CD14-positive monocyte (primary cell): Measurements from ENCODE around the gene TXNL4A. TPM values are rescaled to one million over a fixed set of nuclear protein-coding genes. Genes with fewer than 3 reads are reported as not detected.
"Not testable (repeated sequence)": the region's sequence is repeated elsewhere in the genome, so short reads cannot be mapped to it uniquely, and the experiment has no call there.

Experiments used
- DNase-seq, 3 donors: peaks; one replicate each; pipeline ENCODE4 v3.0.0-alpha.2; 2011 to 2022
- H2AFZ ChIP-seq: 2 replicates; pipeline ENCODE4 v1.6.0; 2012; ENCODE audit warnings: mild to moderate bottlenecking, low read depth, low read length, inconsistent platforms; ENCODE audit not compliant: insufficient read depth, poor library complexity, severe bottlenecking
- H3K27ac ChIP-seq, 2 donors: 1 replicate in 1 of 2; 2 replicates in 1 of 2; pipeline ENCODE4 v1.5.1; 2012 to 2013; ENCODE audit warnings: low read length in 2 of 2, control low read depth in 1 of 2, inconsistent platforms in 1 of 2, low read depth in 1 of 2, mild to moderate bottlenecking in 1 of 2
- H3K27me3 ChIP-seq, 2 donors: one replicate each; pipeline versions ENCODE4 v1.6.0 to v1.6.1; 2011 to 2013; ENCODE audit warnings: low read length in 2 of 2; ENCODE audit not compliant: control insufficient read depth in 2 of 2, insufficient read depth in 2 of 2
- H3K36me3 ChIP-seq, 2 donors: replicated peaks in 1 of 2; 1 replicate in 1 of 2; 2 replicates in 1 of 2; pipeline versions ENCODE4 v1.5.1 to v1.6.1; 2012 to 2013; ENCODE audit warnings: low read length in 2 of 2, control low read depth in 1 of 2, inconsistent platforms in 1 of 2, mild to moderate bottlenecking in 1 of 2; ENCODE audit not compliant: insufficient read depth in 2 of 2, control insufficient read depth in 1 of 2
- H3K4me1 ChIP-seq, 2 donors: 1 replicate in 1 of 2; 2 replicates in 1 of 2; pipeline versions ENCODE4 v1.5.1 to v1.6.1; 2012 to 2013; ENCODE audit warnings: low read length in 2 of 2, control low read depth in 1 of 2, inconsistent platforms in 1 of 2, mild to moderate bottlenecking in 1 of 2, moderate library complexity in 1 of 2; ENCODE audit not compliant: insufficient read depth in 2 of 2, control insufficient read depth in 1 of 2
- H3K4me2 ChIP-seq: replicated peaks from 2 replicates; pipeline ENCODE3; 2012; ENCODE audit warnings: low read length, moderate library complexity, mild to moderate bottlenecking; ENCODE audit not compliant: poor library complexity, severe bottlenecking; ENCODE audit errors: extremely low read depth
- H3K4me3 ChIP-seq, 3 experiments: fragments of 200-600 bp in 1 of 3; sonication (generic) in 1 of 3; replicated peaks in 1 of 3; 1 replicate in 2 of 3; 2 replicates in 1 of 3; pipeline ENCODE4 v1.5.1; 2011 to 2013; ENCODE audit warnings: low read length in 3 of 3, mild to moderate bottlenecking in 3 of 3, control low read depth in 2 of 3, low read depth in 2 of 3, inconsistent platforms in 1 of 3, moderate library complexity in 1 of 3
- H3K79me2 ChIP-seq: 2 replicates; pipeline ENCODE4 v1.6.0; 2012; ENCODE audit warnings: mild to moderate bottlenecking, control low read depth, inconsistent platforms, low read length, moderate library complexity; ENCODE audit not compliant: insufficient read depth
- H3K9ac ChIP-seq: 2 replicates; pipeline ENCODE4 v1.6.0; 2017; ENCODE audit warnings: low read length, mild to moderate bottlenecking; ENCODE audit not compliant: insufficient read depth, poor library complexity, severe bottlenecking
- H3K9me3 ChIP-seq, 2 donors: replicated peaks in 1 of 2; 1 replicate in 1 of 2; 2 replicates in 1 of 2; pipeline versions ENCODE4 v1.5.1 to v1.6.1; 2012 to 2013; ENCODE audit warnings: low read length in 2 of 2, control low read depth in 1 of 2; ENCODE audit not compliant: control insufficient read depth in 1 of 2, insufficient read depth in 1 of 2
- H4K20me1 ChIP-seq: 2 replicates; pipeline ENCODE4 v1.6.0; 2012; ENCODE audit warnings: mild to moderate bottlenecking, low read length, control low read depth, moderate library complexity; ENCODE audit not compliant: insufficient read depth
- H3K27ac Mint-ChIP-seq, 7 donors: one replicate each; pipeline ENCODE4 v1.8.0; 2020; ENCODE audit warnings: mild to moderate bottlenecking in 7 of 7, mixed read lengths in 7 of 7, moderate library complexity in 6 of 7, inconsistent platforms in 2 of 7
- H3K27me3 Mint-ChIP-seq, 3 donors: one replicate each; pipeline ENCODE4 v1.8.0; 2021 to 2022; ENCODE audit warnings: low read depth in 3 of 3, mild to moderate bottlenecking in 3 of 3, mixed read lengths in 3 of 3, moderate library complexity in 3 of 3, inconsistent platforms in 1 of 3
- H3K36me3 Mint-ChIP-seq, 2 donors: one replicate each; pipeline ENCODE4 v1.8.0; 2020; ENCODE audit warnings: mixed read lengths in 2 of 2, inconsistent platforms in 1 of 2, mild to moderate bottlenecking in 1 of 2
- H3K4me1 Mint-ChIP-seq: one replicate; pipeline ENCODE4 v1.8.0; 2020; ENCODE audit warnings: mild to moderate bottlenecking, mixed read lengths
- H3K4me3 Mint-ChIP-seq, 2 donors: one replicate each; pipeline ENCODE4 v1.8.0; 2020; ENCODE audit warnings: mild to moderate bottlenecking in 2 of 2, mixed read lengths in 2 of 2, moderate library complexity in 1 of 2
- H3K9me3 Mint-ChIP-seq, 7 donors: one replicate each; pipeline ENCODE4 v1.8.0; 2020 to 2022; ENCODE audit warnings: mixed read lengths in 7 of 7, mild to moderate bottlenecking in 6 of 7, moderate library complexity in 6 of 7, inconsistent platforms in 2 of 7
- CTCF ChIP-seq: fragments of 200-600 bp; IDR thresholded peaks from one replicate; pipeline ENCODE4 v1.8.0; 2022; ENCODE audit warnings: antibody characterized with exemption, mild to moderate bottlenecking
- WGBS: methylation state at CpG from one replicate; pipeline ENCODE4 v1.1.5; 2013; ENCODE audit warnings: missing lambda C conversion rate; ENCODE audit not compliant: insufficient coverage; 5-methylcytosine and 5-hydroxymethylcytosine counted together
- intact Hi-C, 2 donors: fragments of 100-400 bp; cut with micrococcal nuclease; formaldehyde crosslinking; loops; one replicate each; pipeline versions ENCODE4 v1.15.0 to v1.15.1; 2023
- polyA plus RNA-seq, 3 donors: library from polyadenylated mRNA; depleted of rRNA in 1 of 3; unstranded in 2 of 3; stranded (reverse) in 1 of 3; fragments of 300-500 nt in 2 of 3; fragments of >200 nt in 1 of 3; fragmentation: Illumina TruSeq in 2 of 3; gene quantifications; 1 replicate in 2 of 3; 2 replicates in 1 of 3; pipeline ENCODE4 v1.2.3, GENCODE V29; 2012 to 2021

Gene TXNL4A
- polyA plus RNA-seq, 3 donors = 34.5 to 192 (median 150) TPM

DNA sequence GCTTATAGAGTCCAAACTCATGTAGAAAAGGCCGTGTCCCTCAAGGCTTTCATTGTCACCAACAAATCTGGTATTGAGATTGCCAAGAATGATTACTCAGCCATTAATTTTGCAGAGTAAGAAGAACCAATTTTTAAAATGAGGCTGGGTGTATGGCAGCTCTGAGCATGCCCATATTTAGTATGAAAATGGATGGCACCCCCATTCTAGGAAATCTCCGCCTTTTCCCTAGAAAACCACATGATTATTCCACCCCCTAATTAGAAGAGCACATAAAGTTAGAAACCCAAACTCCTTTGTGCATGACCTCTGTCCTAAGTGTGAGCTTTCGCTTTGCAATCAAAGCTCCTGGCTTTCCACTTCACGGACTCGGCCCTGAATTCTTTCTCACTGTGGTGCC is 14.1 kb upstream of the TXNL4A start:
- H3K9ac ChIP-seq = no peak overlapping the region
- Mint-ChIP-seq H3K9me3 (peaks cover 21 to 35% (median 28%) of the 10 kb centered on the region in 7 donors), H3K4me3 (no peak overlapping the region), H3K36me3 (no peaks in the 10 kb centered on the region), H3K4me1 (no peaks in the 10 kb centered on the region), H3K27me3 (peaks cover 0 to 2% (median 1%) of the 10 kb centered on the region in 3 donors), H3K27ac (no peak overlapping the region)
- WGBS = 92% methylated on average over 2 of the region's 5 CpGs
- H3K4me2 ChIP-seq = no peak overlapping the region
- H3K4me1 ChIP-seq = no peaks in the 10 kb centered on the region
- TF ChIP-seq CTCF = no peak
- DNase-seq = no peak
- H4K20me1 ChIP-seq = no peaks in the 10 kb centered on the region
- H3K27me3 ChIP-seq = no peaks in the 10 kb centered on the region
- H3K4me3 ChIP-seq = no peak overlapping the region
- intact Hi-C loops = no loop called here
- H3K9me3 ChIP-seq = peaks cover 12 to 21% of the 10 kb centered on the region in 2 donors
- no peak overlapping the region for H2AFZ ChIP-seq
- no peaks in the 10 kb centered on the region for H3K79me2 ChIP-seq
- H3K27ac ChIP-seq = no peak overlapping the region
- H3K36me3 ChIP-seq = no peaks in the 10 kb centered on the region

DNA sequence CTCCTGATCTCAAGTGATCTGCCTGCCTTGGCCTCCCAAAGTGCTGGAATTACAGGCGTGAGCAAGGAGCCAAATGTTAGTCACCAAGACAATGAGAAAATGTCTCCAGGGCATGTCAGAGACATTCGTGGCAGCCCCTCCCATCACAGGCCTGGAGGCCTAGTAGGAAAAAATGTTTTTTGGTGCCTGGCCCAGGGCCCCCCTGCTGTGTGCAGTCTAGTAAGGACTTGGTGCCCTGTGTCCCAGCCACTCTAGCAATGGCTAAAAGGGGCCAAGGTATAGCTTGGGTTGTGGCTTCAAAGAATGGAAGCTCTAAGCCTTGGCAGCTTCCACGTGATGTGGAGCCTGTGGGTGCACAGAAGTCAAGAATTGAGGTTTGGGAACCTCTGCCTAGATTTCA is 12.5 kb upstream of the TXNL4A start:
- Mint-ChIP-seq H3K4me3 (no peak overlapping the region), H3K27me3 (peaks cover 0 to 1% (median 0%) of the 10 kb centered on the region in 3 donors), H3K4me1 (no peaks in the 10 kb centered on the region), H3K27ac (peak overlapping the region in 1 of 7 donors; percentile 53), H3K36me3 (no peaks in the 10 kb centered on the region), H3K9me3 (peaks cover 16 to 35% (median 28%) of the 10 kb centered on the region in 7 donors)
- no peak for TF ChIP-seq CTCF
- no peaks in the 10 kb centered on the region for H3K4me1 ChIP-seq
- H3K36me3 ChIP-seq = no peaks in the 10 kb centered on the region
- no peaks in the 10 kb centered on the region for H3K79me2 ChIP-seq
- intact Hi-C loops = no loop called here
- no peak overlapping the region for H3K4me2 ChIP-seq
- no peak overlapping the region for H3K9ac ChIP-seq
- WGBS = 95% methylated on average over 3 of the region's 3 CpGs
- no peaks in the 10 kb centered on the region for H4K20me1 ChIP-seq
- no peaks in the 10 kb centered on the region for H3K27me3 ChIP-seq
- DNase-seq = no peak
- no peak overlapping the region for H3K27ac ChIP-seq
- H3K4me3 ChIP-seq = no peak overlapping the region
- H3K9me3 ChIP-seq = peaks cover 12 to 21% of the 10 kb centered on the region in 2 donors
- no peak overlapping the region for H2AFZ ChIP-seq

DNA sequence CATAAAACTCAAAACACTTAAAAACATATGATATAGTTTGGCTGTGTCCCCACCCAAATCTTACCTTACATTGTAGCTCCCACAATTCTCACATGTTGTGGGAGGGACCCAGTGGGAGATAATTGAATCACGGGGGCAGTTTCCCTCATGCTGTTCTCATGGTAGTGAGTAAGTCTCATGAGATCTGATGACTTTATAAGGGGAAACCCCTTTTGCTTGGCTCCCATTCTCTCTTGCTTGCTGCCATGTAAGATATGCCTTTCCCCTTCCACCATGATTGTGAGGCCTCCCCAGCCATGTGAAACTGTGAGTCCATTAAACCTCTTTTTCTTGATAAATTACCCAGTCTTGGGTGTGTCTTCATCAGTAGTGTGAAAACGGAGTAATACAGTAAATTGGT is 11.3 kb upstream of the TXNL4A start:
- H3K4me3 ChIP-seq, intact Hi-C loops, H3K36me3 ChIP-seq, H3K27ac ChIP-seq, H3K4me1 ChIP-seq, H4K20me1 ChIP-seq, H3K27me3 ChIP-seq, H2AFZ ChIP-seq, H3K27ac Mint-ChIP-seq, H3K27me3 Mint-ChIP-seq, H3K36me3 Mint-ChIP-seq, H3K79me2 ChIP-seq, H3K9ac ChIP-seq, H3K4me3 Mint-ChIP-seq, H3K4me1 Mint-ChIP-seq, H3K4me2 ChIP-seq: not testable (repeated sequence)
- peak in 1 of 3 donors; percentile 20 for DNase-seq
- WGBS = 100% methylated on average over 1 of the region's 2 CpGs
- H3K9me3 ChIP-seq = peaks cover 12 to 21% of the 10 kb centered on the region in 2 donors
- peaks cover 16 to 35% (median 26%) of the 10 kb centered on the region in 7 donors for H3K9me3 Mint-ChIP-seq
